Esophagus muscularis mucosa (tissue), 4 donors: ENCODE results near the gene SMAD1.

Experiments used
- EP300 ChIP-seq: sonication (generic); formaldehyde crosslinking; IDR thresholded peaks from one replicate; pipeline ENCODE4 v1.6.1; 2017; ENCODE audit warnings: antibody characterized with exemption
- POLR2A ChIP-seq: fragments of 450-650 bp; IDR thresholded peaks from one replicate; pipeline ENCODE4 v1.6.1; 2017; ENCODE audit warnings: antibody characterized with exemption, moderate library complexity, mild to moderate bottlenecking, low read depth
- POLR2AphosphoS5 ChIP-seq, 2 donors: sonication (generic); formaldehyde crosslinking; IDR thresholded peaks; one replicate each; pipeline ENCODE4 v1.6.1; 2017; ENCODE audit warnings: antibody characterized with exemption in 2 of 2
- TF ChIP-seq, protein P1 (sequence below), 3 experiments: fragments of 200-600 bp in 2 of 3; fragments of 450-650 bp in 1 of 3; sonication (generic) in 2 of 3; IDR thresholded peaks; one replicate each; pipeline ENCODE4 v1.5.1; 2017 to 2019; ENCODE audit warnings: antibody characterized with exemption in 3 of 3, mild to moderate bottlenecking in 2 of 3, moderate library complexity in 1 of 3

DNA sequence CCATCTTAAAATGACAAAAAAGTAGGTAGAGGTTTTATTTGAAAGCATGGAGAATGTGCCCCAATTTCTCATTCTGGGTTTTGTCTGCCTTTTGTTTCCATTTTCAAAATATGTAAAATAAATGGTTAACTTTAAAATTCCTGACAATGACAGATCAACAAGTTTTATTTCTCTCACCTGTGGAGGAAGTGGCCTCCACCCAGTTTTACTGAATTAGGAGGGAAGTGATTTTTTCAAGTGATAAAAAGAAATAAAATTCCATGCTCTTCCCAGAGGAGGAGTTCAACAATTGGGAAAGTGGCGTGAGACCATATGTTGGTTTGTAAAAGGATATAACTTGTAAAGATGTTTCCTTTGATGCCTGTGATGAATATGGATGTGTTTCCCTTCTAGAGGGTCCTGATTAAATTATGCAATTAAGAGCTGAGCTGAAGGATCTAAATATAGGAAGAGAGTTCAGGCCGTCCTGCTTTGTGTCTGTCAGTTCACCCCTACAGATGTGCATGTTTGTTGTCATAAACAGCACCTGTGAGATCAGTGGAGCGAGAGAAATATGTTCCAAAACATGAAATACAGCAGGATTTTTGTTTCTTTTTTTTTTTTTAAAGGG is 19.5 kb downstream of the SMAD1 start:
- TF ChIP-seq, protein P1, sequence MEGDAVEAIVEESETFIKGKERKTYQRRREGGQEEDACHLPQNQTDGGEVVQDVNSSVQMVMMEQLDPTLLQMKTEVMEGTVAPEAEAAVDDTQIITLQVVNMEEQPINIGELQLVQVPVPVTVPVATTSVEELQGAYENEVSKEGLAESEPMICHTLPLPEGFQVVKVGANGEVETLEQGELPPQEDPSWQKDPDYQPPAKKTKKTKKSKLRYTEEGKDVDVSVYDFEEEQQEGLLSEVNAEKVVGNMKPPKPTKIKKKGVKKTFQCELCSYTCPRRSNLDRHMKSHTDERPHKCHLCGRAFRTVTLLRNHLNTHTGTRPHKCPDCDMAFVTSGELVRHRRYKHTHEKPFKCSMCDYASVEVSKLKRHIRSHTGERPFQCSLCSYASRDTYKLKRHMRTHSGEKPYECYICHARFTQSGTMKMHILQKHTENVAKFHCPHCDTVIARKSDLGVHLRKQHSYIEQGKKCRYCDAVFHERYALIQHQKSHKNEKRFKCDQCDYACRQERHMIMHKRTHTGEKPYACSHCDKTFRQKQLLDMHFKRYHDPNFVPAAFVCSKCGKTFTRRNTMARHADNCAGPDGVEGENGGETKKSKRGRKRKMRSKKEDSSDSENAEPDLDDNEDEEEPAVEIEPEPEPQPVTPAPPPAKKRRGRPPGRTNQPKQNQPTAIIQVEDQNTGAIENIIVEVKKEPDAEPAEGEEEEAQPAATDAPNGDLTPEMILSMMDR (IDR thresholded peaks at IDR 0.05): no peak
- no peak for TF ChIP-seq EP300
- TF ChIP-seq POLR2AphosphoS5 (IDR thresholded peaks at IDR 0.05): peak; percentile 15 to 26
- TF ChIP-seq POLR2A: no peak
